SU-DHL-6 (cell line): ENCODE data around the gene ATF1.

Experiments
- H2AFZ ChIP-seq: fragments of 200-600 bp; sonication (generic); 2 replicates; pipeline ENCODE4 v1.6.1; 2014; ENCODE audit warnings: low read depth, mild to moderate bottlenecking, moderate library complexity, mixed read lengths, antibody characterized with exemption, low read length; ENCODE audit not compliant: severe bottlenecking
- H3F3A ChIP-seq: fragments of 200-600 bp; shearing (Covaris generic); 2 replicates; pipeline ENCODE4 v1.6.0; 2016; ENCODE audit warnings: antibody characterized with exemption, mild to moderate bottlenecking; ENCODE audit not compliant: insufficient read depth
- H3K27ac ChIP-seq: fragments of 200-600 bp; sonication (generic); 2 replicates; pipeline ENCODE4 v1.5.1; 2016; ENCODE audit warnings: low read depth, mild to moderate bottlenecking, low read length, moderate library complexity, mixed read lengths
- H3K27me3 ChIP-seq: fragments of 200-600 bp; sonication (generic), shearing (Covaris generic); 2 replicates; pipeline ENCODE4 v1.6.0; 2014; ENCODE audit warnings: mild to moderate bottlenecking, low read length
- H3K36me3 ChIP-seq: fragments of 200-600 bp; sonication (generic); 2 replicates; pipeline ENCODE4 v1.6.1; 2014; ENCODE audit warnings: mild to moderate bottlenecking, low read length, mixed read lengths
- H3K4me2 ChIP-seq: fragments of 300-600, 200-600 bp; shearing (Covaris generic), sonication (generic); 2 replicates; pipeline ENCODE4 v1.6.0; 2014; ENCODE audit warnings: low read length, low read depth, mild to moderate bottlenecking; ENCODE audit not compliant: poor library complexity, severe bottlenecking
- H3K4me3 ChIP-seq: fragments of 200-600 bp; sonication (generic); 2 replicates; pipeline ENCODE4 v1.5.1; 2014; ENCODE audit warnings: antibody characterized with exemption, low read length, mild to moderate bottlenecking, mixed read lengths; ENCODE audit not compliant: insufficient read depth, poor library complexity, severe bottlenecking
- H3K79me2 ChIP-seq: fragments of 200-600 bp; sonication (generic); 2 replicates; pipeline ENCODE4 v1.6.1; 2014; ENCODE audit warnings: mild to moderate bottlenecking, low read length, moderate library complexity; ENCODE audit not compliant: insufficient read depth
- H3K9ac ChIP-seq: fragments of 200-600 bp; sonication (generic); 2 replicates; pipeline ENCODE4 v1.7.0; 2014; ENCODE audit warnings: mild to moderate bottlenecking, low read length
- H3K9me2 ChIP-seq: fragments of 200-600 bp; sonication (generic); replicated peaks from 2 replicates; pipeline ENCODE4 v1.6.1; 2014; ENCODE audit warnings: low read length; ENCODE audit not compliant: insufficient read depth
- H3K9me3 ChIP-seq: fragments of 200-600 bp; sonication (generic); 2 replicates; pipeline ENCODE4 v1.6.1; 2014; ENCODE audit warnings: low read length, mixed read lengths; ENCODE audit not compliant: insufficient read depth
- H4K20me1 ChIP-seq: fragments of 200-600 bp; sonication (generic); 2 replicates; pipeline ENCODE4 v1.6.1; 2014; ENCODE audit warnings: low read depth, mild to moderate bottlenecking, antibody characterized with exemption, low read length, moderate library complexity, mixed read lengths
- CTCF ChIP-seq: fragments of 200-600 bp; sonication (generic); IDR thresholded peaks from one replicate; pipeline ENCODE4 v1.5.1; 2017; ENCODE audit warnings: antibody characterized with exemption, mild to moderate bottlenecking, low read length, moderate library complexity; ENCODE audit not compliant: insufficient read depth, poor library complexity, severe bottlenecking
- EZH2phosphoT487 ChIP-seq: fragments of 200-600 bp; sonication (generic), shearing (Covaris generic); conservative IDR thresholded peaks from 2 replicates; pipeline ENCODE4 v1.6.1; 2018; ENCODE audit warnings: mild to moderate bottlenecking, antibody characterized with exemption, low read length, moderate library complexity, mixed read lengths

The ATF1 gene

GRCh38 chr12:50772877-50773276 is 9.0 kb downstream of the ATF1 start:
- Histone ChIP-seq H3K27ac (no peak overlapping the region), H3K79me2 (peaks cover 84% of the 10 kb centered on the region), H4K20me1 (no peaks in the 10 kb centered on the region), H3K4me3 (no peak overlapping the region), H3K27me3 (no peaks in the 10 kb centered on the region), H3K36me3 (peaks cover 15% of the 10 kb centered on the region; the same call in 1 of the 2 replicates), H3K4me2 (no peak overlapping the region), H3K9ac (no peak overlapping the region), H3F3A (no peaks in the 10 kb centered on the region), H2AFZ (no peak overlapping the region), H3K9me3 (no peaks in the 10 kb centered on the region), H3K9me2 (no peaks in the 10 kb centered on the region)
- no peak for TF ChIP-seq CTCF

- Histone ChIP-seq H3K9me2 (no peaks in the 10 kb centered on the region), H3K36me3 (peaks cover 4% of the 10 kb centered on the region; the same call in 1 of the 2 replicates), H3K9ac (no peak overlapping the region), H4K20me1 (no peaks in the 10 kb centered on the region), H3K4me2 (no peak overlapping the region), H3K79me2 (peaks cover 83% of the 10 kb centered on the region), H2AFZ (no peak overlapping the region), H3K4me3 (no peak overlapping the region), H3K9me3 (no peaks in the 10 kb centered on the region), H3K27me3 (no peaks in the 10 kb centered on the region), H3F3A (no peaks in the 10 kb centered on the region), H3K27ac (no peak overlapping the region)
- no peak for TF ChIP-seq CTCF
- TF ChIP-seq EZH2phosphoT487 = no peak
Measured at GRCh38 chr12:50775251-50775650, 11.3 kb downstream of the ATF1 start.

- Histone ChIP-seq H3K9me2 (no peaks in the 10 kb centered on the region), H4K20me1 (no peaks in the 10 kb centered on the region; the same call in 1 of the 2 replicates), H3K79me2 (peaks cover 67% of the 10 kb centered on the region), H3F3A (no peaks in the 10 kb centered on the region), H3K4me3 (no peak overlapping the region), H3K4me2 (no peak overlapping the region), H3K27ac (no peak overlapping the region), H2AFZ (no peak overlapping the region), H3K9ac (no peak overlapping the region), H3K27me3 (no peaks in the 10 kb centered on the region), H3K9me3 (no peaks in the 10 kb centered on the region), H3K36me3 (peaks cover 8% of the 10 kb centered on the region; the same call in 1 of the 2 replicates)
- TF ChIP-seq CTCF (no peak), EZH2phosphoT487 (no peak)
Measured at GRCh38 chr12:50776749-50777728, 13.1 kb downstream of the ATF1 start.
